ENCODE measurements around the gene INPP4B. TPM values are rescaled to one million over a fixed set of nuclear protein-coding genes. Genes with fewer than 3 reads are reported as not detected.

Gene INPP4B
- total RNA-seq, 1 experiment from 2014 or later = 14.3 TPM

GRCh38 chr4:142064181-142064580, 781.9 kb downstream of the INPP4B start:
- Histone ChIP-seq H3K27me3 (ENCODE audit: insufficient read depth, low read length) (no peaks in the 10 kb centered on the region), H2AFZ (ENCODE audit: low read depth, low read length, poor library complexity, severe bottlenecking) (no peak overlapping the region), H4K20me1 (ENCODE audit: insufficient read depth) (no peaks in the 10 kb centered on the region), H3K4me2 (ENCODE audit: low read length) (no peak overlapping the region), H3K9me3 (ENCODE audit: control insufficient read depth in 1 of 2, insufficient read depth in 1 of 2, low read depth in 1 of 2, low read length in 2 of 2) (no peaks in the 10 kb centered on the region), H3K27ac (ENCODE audit: low read depth, low read length) (no peak overlapping the region), H3K9ac (ENCODE audit: low read length) (no peak overlapping the region), H3K9me2 (ENCODE audit: insufficient read depth) (no peaks in the 10 kb centered on the region), H3K4me3 (replicated peaks in 1 of 2; ENCODE audit: low read depth in 1 of 2, low read length in 2 of 2) (no peak overlapping the region), H3K79me2 (ENCODE audit: insufficient read depth, low read length) (no peaks in the 10 kb centered on the region), H3K36me3 (ENCODE audit: control insufficient read depth in 1 of 2, insufficient read depth in 2 of 2, low read length in 2 of 2) (no peaks in the 10 kb centered on the region), H3K4me1 (ENCODE audit: control insufficient read depth in 1 of 2, insufficient read depth in 2 of 2, low read length in 2 of 2) (no peaks in the 10 kb centered on the region)
- ATAC-seq = no peak
- ChIA-PET CTCF (no interaction called here), POLR2A (no interaction called here), RAD21 (ENCODE audit: low non-redundant PET in 1 of 2, low total read pairs in 2 of 2, uncharacterized antibody in 2 of 2, unreplicated experiment in 2 of 2) (no interaction called here)
- DNase-seq (ENCODE audit: low read depth, low spot score) = no peak
- intact Hi-C loops (cut with micrococcal nuclease) = no loop called here
- TF ChIP-seq RAD21 (IDR thresholded peaks at IDR 0.05; ENCODE audit: low read depth) = no peak
- no peak for TF ChIP-seq CBX3 (IDR thresholded peaks at IDR 0.05; ENCODE audit: low read depth)
- no peak for TF ChIP-seq FOSL1 (IDR thresholded peaks at IDR 0.05; ENCODE audit: low read depth)
- TF ChIP-seq SIN3A (IDR thresholded peaks at IDR 0.05; ENCODE audit: low read depth) = no peak
- TF ChIP-seq SRF (IDR thresholded peaks at IDR 0.05; ENCODE audit: low read depth) = no peak
- no peak for TF ChIP-seq ATF3 (IDR thresholded peaks at IDR 0.05)
- TF ChIP-seq SP1 (IDR thresholded peaks at IDR 0.05; ENCODE audit: low read depth) = no peak
- TF ChIP-seq ZNF274 (IDR thresholded peaks at IDR 0.05; ENCODE audit: low read depth, low read length) = no peak
- TF ChIP-seq YY1 (IDR thresholded peaks at IDR 0.05; ENCODE audit: extremely low read depth, insufficient replicate concordance, low read depth, low read length) = no peak
- TF ChIP-seq EZH2 (IDR thresholded peaks at IDR 0.05) = no peak
- TF ChIP-seq CTCF (IDR thresholded peaks at IDR 0.05 in 2 of 3, conservative IDR thresholded peaks at IDR 0.05 in 1 of 3; ENCODE audit: borderline replicate concordance in 1 of 3, insufficient read depth in 1 of 3, low read depth in 2 of 3, low read length in 2 of 3) = no peak
- TF ChIP-seq ELF1 (IDR thresholded peaks at IDR 0.05; ENCODE audit: borderline replicate concordance, low read depth) = no peak
- no peak for TF ChIP-seq ZBTB33 (IDR thresholded peaks at IDR 0.05; ENCODE audit: extremely low read depth, insufficient replicate concordance, low read length)
- TF ChIP-seq ZFX (IDR thresholded peaks at IDR 0.05) = no peak
- TF ChIP-seq EZH2phosphoT487 (IDR thresholded peaks at IDR 0.05; ENCODE audit: borderline replicate concordance) = no peak
- no peak for TF ChIP-seq POLR2A (IDR thresholded peaks at IDR 0.05; ENCODE audit: borderline replicate concordance, extremely low read depth, insufficient read depth, insufficient read length)
- no peak for TF ChIP-seq POLR2AphosphoS5 (IDR thresholded peaks at IDR 0.05; ENCODE audit: low read depth, low read length)
- TF ChIP-seq TCF7L2 (IDR thresholded peaks at IDR 0.05; ENCODE audit: borderline replicate concordance, extremely low read depth, insufficient read depth, insufficient read length) = no peak
- no peak for TF ChIP-seq CEBPB (IDR thresholded peaks at IDR 0.05; ENCODE audit: low read depth)
- no peak for TF ChIP-seq JUND (IDR thresholded peaks at IDR 0.05)
- BruUV-seq (replicated peaks) = no TSS peak
